Ishikawa (cell line): ENCODE measurements around the gene RIMBP2.

Experiments used
- CEBPB ChIP-seq: IDR thresholded peaks from 2 replicates; pipeline ENCODE4 v1.6.1; 2012
- MAX ChIP-seq: IDR thresholded peaks from 2 replicates; pipeline ENCODE4 v1.6.1; 2012

- TF ChIP-seq CEBPB, result no peak
- no peak for TF ChIP-seq MAX
Observed at GRCh38 chr12:130568041-130568440, 148.1 kb downstream of the RIMBP2 start.
